Measurements from ENCODE around the gene AGRN. TPM values are rescaled to one million over a fixed set of nuclear protein-coding genes. Genes with fewer than 3 reads are reported as not detected.

The AGRN gene
- total RNA-seq, 1 donor from 2014 or later, result 109 TPM

DNA sequence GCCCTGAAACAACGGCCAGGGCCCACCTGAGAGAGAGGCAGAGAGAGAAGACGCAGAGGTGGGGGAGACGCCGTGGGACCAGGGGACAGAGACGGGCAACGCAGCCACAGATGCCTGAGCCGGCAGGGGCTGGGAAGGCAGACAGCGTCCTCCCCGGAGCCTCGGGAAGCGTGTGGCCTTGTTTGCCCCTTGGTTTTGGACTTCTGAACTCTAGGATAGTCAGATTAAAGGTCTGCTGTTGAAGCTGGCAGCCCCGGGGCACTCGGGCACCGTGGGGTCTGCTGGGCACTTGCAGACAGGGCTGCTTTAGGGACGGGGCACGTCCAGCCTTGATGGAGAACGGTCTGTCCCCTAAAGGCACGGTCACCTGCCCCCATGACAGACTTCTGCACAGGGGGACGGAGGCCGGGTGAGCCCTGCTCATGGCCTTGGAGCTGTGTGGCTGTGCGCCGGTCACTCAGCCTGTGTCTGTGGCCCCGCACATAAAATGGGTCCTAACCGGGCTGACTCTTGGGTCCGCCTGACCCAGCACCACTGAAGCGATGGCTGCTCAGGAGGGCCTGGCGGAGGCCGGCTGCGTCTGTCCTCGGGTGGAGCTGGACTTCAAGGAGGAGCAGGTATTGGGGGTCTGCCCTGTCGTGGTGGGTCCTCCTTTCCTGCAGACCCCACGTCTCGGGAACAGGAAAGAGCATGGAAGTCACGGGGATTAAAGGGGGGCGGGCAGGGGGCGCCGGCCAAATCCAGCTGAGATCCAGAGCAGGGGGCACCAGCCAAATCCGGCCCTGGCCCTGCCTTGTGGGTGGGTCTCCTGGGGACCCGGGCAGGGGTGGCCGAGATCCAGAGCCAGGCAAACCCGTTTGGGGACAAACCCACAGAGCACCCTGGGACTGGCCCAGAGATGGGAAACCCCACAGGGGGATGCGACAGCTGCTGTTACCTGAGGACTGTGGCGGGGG lies 63.8 kb downstream of the AGRN start:
- no peak overlapping the region for H3K4me3 ChIP-seq
- TF ChIP-seq, protein P1, sequence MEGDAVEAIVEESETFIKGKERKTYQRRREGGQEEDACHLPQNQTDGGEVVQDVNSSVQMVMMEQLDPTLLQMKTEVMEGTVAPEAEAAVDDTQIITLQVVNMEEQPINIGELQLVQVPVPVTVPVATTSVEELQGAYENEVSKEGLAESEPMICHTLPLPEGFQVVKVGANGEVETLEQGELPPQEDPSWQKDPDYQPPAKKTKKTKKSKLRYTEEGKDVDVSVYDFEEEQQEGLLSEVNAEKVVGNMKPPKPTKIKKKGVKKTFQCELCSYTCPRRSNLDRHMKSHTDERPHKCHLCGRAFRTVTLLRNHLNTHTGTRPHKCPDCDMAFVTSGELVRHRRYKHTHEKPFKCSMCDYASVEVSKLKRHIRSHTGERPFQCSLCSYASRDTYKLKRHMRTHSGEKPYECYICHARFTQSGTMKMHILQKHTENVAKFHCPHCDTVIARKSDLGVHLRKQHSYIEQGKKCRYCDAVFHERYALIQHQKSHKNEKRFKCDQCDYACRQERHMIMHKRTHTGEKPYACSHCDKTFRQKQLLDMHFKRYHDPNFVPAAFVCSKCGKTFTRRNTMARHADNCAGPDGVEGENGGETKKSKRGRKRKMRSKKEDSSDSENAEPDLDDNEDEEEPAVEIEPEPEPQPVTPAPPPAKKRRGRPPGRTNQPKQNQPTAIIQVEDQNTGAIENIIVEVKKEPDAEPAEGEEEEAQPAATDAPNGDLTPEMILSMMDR (IDR thresholded peaks at IDR 0.05), result no peak
- H3K36me3 ChIP-seq, result no peaks in the 10 kb centered on the region
- intact Hi-C loops (cut with DNase I), result no loop called here
- no peaks in the 10 kb centered on the region for H3K9me3 ChIP-seq
- no peak for DNase-seq (ENCODE audit: low spot score in 2 of 2)
- H3K4me1 ChIP-seq, result peaks cover 0 to 9% of the 10 kb centered on the region in 2 donors
- no peaks in the 10 kb centered on the region for H3K27me3 ChIP-seq
- H3K27ac ChIP-seq, result no peak overlapping the region

DNA sequence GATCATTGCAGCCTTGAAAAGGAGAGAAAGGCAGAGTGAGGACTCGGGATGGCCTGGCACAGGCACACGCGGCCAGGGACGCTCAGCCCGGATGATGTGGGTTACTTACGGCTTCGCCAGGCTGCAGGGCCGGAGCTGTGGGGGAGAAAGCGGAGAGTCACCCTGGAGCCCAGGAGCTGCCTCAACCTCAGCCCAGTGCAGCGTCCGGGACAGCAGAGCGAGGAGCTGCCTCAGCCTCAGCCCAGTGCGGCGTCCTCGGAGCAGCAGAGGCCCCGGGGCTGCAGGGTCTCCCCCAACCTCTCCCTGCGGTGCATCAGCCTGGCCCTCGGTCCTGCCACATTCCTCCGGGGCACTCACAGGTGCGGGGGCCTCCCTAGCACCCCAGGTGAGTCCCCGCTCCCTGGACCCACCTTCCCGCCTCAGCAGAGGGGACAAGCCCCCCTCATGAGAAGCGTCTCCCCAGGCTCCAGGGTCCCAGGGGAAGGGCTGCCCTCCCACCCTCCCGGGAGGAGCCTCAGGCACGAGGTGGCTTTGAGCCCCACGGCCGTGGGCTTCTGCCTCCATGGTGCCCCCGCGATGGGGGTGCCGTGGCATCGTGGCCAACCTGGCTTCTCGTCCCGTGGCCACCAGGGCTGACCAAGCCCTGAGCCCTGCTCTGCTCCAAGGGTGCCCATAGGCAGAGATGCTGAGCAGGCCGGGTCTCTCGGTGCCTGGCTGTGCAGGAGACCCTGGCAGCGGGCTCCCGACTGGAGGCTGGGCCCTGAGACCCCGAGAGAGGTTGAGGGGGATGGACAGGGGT lies 64.7 kb downstream of the AGRN start:
- Histone ChIP-seq H3K9me3 (no peaks in the 10 kb centered on the region), H3K4me3 (no peak overlapping the region), H3K27ac (no peak overlapping the region), H3K4me1 (peaks cover 0 to 8% of the 10 kb centered on the region in 2 donors), H3K36me3 (no peaks in the 10 kb centered on the region), H3K27me3 (no peaks in the 10 kb centered on the region)
- TF ChIP-seq, protein P1 (IDR thresholded peaks at IDR 0.05), result no peak
- intact Hi-C loops (cut with DNase I), result no loop called here
- DNase-seq (ENCODE audit: low spot score in 2 of 2), result no peak

DNA sequence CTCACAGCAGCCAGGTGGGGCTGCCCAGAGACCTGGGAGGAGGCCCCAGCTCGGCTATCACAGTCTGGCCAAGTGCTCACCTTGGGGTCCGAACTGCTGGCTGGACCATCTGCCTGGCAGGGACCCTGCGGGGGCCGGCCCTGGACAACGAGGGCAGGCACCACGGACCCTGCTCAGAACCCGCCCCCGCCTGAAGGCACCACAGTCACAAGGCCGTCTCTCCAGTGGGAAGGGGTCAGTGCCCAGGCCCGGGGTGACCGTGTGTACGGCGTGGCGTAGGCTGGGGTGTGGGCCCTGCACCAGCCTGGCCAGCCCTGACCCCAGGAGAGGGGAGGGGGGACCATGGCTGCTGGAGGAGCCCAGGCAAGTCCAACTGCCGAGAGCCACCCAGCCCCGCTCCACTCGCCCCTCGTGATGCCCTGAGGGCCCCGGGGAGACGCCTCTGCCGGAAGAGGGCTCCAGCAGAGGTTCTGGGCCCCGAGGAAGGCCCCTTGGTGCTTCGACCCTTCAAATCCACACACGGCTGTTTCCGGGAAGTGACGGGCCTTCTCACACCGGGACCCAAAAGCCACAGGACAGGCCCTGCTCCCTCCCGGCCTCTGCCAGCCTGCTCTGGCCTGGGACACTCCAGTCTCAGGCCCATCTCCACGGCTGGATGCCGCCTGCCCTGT lies 65.4 kb downstream of the AGRN start:
- intact Hi-C loops (cut with DNase I), result no loop called here
- Histone ChIP-seq H3K4me1 (peaks cover 0 to under 1% of the 10 kb centered on the region in 2 donors), H3K36me3 (no peaks in the 10 kb centered on the region), H3K27ac (no peak overlapping the region), H3K27me3 (no peaks in the 10 kb centered on the region), H3K9me3 (no peaks in the 10 kb centered on the region), H3K4me3 (no peak overlapping the region)
- no peak for DNase-seq (ENCODE audit: low spot score in 2 of 2)
- TF ChIP-seq, protein P1 (IDR thresholded peaks at IDR 0.05), result no peak

DNA sequence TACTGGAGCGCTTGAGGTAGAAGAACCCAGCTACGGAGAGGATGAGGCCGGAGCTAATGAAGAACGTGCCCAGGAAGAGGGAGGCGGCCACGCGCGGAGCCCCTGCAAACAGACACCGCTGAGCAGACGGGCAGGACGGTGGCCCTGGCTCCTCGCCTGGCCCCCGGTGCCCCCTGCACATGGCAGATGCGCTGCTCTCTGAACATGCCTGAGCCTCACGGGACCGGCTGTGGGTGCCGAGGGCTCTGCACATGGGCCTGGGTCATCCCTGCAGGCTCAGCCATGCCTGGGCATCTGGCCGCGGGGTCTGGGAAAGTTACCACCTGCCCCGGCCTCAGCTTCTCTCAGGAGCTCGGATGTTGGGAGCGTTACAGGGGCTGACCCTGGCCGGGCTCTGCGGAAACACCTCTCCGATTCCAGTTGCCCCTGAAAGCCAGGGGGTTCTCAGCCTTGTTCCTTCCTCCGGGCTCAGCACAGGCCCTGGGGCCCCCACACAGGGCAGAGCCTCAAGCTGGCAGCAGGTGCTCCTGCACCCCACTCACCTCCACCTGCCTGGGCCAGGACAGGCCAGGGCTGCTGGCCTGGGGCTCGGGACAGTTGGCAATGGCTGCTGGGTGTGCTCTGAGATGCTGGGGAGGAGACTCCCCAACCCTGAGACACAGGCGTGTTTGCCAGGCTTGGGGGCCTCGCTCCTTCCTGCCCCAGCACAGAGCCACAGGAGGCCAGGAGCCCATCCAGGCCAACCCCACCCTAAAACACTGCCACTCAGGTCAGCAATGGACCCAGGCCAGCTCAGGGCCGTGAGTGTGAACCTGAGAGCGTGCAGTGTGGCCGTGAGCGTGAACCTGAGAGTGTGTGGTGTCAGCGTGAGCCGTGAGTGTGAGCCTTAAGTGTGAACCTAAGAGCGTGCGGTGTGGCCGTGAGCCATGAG lies 66.3 kb downstream of the AGRN start:
- Histone ChIP-seq H3K9me3 (no peaks in the 10 kb centered on the region), H3K4me1 (no peaks in the 10 kb centered on the region), H3K36me3 (no peaks in the 10 kb centered on the region), H3K27me3 (no peaks in the 10 kb centered on the region), H3K27ac (no peak overlapping the region), H3K4me3 (no peak overlapping the region)
- intact Hi-C loops (cut with DNase I), result no loop called here
- no peak for DNase-seq (ENCODE audit: low spot score in 2 of 2)
- TF ChIP-seq, protein P1 (IDR thresholded peaks at IDR 0.05), result no peak

Measured in ascending aorta (tissue), 2 donors.